Activated CD4-positive, alpha-beta T cell treated with anti-CD3 and anti-CD28 coated beads, Interleukin-10, Interleukin-2, amounts not matched to agents 100 ng/mL and 50 ng/mL, durations not matched to agents 16 hours and 8 hours (primary cell): Measurements from ENCODE around the gene NKX6-2.
"Not testable (repeated sequence)": the region's sequence is repeated elsewhere in the genome, so short reads cannot be mapped to it uniquely, and the experiment has no call there.

Experiments used
- DNase-seq: peaks from one replicate; pipeline ENCODE4 v3.0.0-alpha.2; 2020

The NKX6-2 gene

DNA sequence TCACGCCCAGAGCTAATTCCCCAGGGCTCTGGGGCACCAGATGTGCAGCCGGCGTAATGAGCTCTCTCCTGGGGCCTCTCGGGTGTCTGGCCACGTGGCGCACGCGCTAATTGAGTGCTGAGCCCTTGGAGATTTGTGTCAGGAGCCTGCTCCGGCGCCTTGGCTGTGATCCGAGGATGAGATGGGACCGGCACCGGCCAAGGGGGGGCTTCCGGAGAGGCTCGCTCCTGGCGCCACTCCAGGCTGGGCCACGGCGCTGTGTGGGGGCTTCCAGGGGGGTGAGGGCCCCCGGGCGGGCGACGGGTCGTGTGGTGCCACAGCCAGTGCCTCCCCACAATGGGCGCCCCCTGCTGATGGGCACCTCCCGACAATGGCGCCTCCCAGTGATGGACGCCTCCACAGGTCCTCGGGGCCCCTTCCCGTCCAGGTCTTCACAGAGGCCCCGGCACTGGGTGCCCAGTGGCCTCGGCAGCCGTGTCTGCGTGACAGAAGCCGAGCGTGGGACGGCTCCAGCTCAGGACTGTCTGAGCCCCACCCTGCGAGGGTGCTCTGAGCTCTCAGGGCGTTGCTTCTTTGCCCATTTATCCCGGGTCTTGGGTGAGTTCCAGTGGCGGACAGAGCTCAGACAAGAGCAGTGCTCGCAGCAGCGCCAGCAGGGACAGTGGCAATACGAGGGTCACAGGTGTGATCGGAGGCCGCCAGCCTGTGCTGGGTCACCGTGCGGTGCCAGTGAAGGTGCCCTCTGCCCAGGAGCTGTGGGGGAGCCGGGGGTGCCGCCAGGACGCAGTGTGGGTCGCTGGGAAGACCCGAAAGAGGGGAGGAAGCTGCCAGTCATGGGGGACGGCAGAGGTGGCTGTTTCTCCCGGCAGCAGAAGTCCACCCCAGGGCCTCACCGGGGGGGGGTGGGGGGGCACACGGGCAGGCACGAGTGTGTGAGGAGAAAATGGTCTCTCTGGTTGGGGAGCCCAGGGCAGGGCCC is 8.2 kb upstream of the NKX6-2 start:
- no peak for DNase-seq

DNA sequence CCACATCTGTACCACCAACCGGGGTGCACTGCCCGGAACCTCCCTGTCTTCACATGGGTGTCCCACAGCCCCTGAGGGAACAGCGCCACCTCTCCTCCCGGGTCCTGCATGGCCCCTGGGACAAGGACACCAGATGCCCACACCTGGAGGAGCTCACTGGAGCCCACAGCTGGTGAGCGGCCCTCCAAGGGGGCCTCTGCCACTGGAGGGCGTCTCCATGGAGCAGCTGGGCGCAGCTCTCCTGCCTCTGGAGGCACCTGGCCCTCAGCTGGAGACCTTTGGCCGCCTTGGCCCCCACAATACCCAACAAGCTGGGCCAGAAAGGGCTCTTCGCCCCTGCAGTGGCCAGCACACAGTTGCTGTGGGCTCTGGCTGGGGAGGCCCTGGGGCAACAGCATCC is 7.3 kb upstream of the NKX6-2 start:
- no peak for DNase-seq

GRCh38 chr10:132792796-132793195 is 6.8 kb upstream of the NKX6-2 start:
- no peak for DNase-seq

DNA sequence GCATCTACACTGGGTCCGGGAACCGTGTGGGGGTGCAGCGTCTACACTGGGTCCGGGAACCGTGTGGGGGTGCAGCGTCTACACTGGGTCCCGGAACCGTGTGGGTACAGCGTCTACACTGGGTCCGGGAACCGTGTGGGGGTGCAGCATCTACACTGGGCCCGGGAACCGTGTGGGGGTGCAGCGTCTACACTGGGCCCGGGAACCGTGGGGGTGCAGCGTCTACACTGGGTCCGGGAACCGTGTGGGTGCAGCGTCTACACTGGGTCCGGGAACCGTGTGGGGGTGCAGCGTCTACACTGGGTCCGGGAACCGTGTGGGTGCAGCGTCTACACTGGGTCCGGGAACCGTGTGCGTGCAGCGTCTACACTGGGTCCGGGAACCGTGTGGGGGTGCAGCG is 6.2 kb upstream of the NKX6-2 start:
- DNase-seq, result not testable (repeated sequence)

DNA sequence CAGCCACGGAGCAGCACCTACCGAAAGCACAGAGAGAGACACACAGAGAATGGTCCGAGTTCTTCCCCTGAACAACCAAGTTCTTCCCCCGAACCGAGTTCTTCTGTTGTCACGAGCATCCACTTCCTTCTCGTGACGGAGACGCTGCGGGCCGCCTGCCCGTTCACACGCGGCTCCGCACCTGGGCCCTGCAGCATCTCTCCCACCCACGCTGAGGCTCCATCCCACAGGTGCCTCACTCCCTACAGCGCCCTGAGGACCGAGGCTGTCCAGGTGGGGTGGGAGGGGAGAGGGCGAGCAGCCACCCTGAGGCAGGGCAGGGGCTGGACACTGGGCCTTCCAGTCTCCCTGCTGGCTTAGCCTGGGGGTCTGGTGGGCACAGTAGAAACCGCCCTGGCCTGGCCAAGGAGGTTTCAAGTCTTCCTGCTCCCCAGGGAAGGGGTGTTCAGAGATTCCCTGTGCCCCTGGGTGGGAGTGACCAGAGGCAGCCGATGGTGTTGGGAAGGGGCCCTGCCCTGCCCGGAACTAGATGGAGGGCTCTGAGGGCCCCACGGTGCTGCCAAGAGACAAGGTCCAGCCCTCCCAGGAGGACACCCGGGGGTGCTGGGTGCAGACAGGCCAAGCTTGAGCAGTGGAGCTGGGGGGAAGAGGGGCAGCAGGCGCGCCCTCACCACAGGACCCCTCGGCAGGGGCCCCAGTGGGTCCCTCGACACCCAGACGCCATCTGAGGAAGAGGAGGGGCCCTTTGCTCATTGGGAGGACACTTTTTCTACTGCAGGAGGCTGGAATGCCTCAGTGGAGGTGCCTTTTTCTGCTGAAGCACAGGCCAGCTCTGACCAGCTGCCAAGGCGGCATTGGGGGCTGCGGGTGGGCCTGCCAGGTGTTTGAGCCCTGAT is 5.2 kb upstream of the NKX6-2 start:
- DNase-seq, result no peak

- no peak for DNase-seq
Measured at GRCh38 chr10:132790470-132790869, 4.5 kb upstream of the NKX6-2 start.

DNA sequence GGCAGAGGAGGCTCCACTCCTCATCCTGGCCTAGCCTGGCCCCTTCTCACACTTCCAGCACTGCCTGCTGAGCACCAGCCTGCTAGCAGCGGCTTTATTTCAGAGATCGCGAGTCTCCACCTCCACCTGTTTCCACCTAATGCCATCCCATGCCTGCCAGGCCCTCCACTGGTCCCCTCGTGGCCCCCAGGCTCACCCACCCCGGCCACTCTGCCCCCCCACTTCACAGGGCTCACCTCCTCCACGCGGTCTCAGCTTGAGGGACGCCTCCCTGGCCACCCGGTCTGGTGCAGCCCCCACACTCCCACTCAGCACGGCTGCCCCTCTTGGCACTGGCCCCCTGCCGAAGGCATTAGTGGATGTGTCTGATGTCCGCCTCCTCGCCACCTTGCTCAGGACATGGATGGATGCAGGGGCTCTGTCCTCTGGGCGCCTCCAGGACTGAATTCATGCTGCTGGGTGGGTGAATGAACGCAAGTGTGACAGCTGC is 3.8 kb upstream of the NKX6-2 start:
- no peak for DNase-seq

DNA sequence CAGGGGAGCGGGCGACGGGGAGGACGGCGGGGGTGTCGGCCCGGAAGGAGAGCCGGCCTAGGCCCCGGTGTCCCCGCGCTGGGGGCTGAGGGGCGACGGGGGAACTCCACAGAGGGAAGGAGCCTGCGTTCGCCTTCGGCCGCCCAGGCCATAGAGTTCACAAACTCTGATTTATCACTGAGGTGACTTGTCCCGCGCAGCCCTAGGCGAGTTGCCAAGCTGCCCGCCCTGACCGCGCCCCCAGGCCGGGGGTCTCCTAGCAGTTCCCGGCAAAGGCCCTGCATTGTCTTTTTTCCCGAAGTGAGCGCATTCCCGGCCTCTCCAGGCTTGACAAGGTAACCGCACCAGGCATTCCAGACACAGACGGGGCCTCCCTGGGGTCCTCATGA is 2.9 kb upstream of the NKX6-2 start:
- no peak for DNase-seq

DNA sequence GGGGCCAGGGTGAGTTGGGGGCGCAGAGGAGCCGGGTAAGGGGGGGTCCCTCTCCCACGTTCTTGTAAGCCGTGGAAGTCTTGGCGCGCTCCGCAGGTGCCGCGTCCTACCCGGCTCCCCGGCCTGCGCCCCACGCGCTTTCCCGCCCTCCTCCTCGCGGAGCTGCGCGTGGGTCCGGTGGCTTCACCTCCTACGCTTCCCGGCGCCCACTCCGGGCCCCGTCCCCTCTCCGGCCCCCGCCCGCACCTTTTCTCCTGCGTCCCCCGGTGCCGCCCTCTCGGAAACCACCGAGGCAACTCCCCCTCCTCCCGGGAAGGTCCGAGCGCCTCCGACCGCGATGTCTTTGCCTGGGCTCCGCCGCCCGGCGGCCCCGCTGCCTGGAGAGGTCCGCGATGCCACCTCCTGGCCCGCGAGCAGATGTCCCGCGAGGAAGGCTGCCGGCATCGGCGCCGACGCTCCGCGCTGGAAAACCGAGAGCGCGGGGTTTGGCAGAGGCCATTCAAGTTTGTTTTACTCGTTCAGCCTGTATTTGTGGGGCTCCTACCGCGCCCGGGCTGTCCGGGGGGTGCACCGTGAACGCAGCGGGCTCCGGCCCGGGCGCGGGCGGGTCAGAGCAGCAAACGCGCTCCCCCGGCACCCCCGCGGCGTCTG is 2.4 kb upstream of the NKX6-2 start:
- DNase-seq, result no peak

GRCh38 chr10:132787495-132788179 is 1.7 kb upstream of the NKX6-2 start:
- DNase-seq, result no peak

GRCh38 chr10:132786884-132787494 is 1.0 kb upstream of the NKX6-2 start:
- no peak for DNase-seq

- DNase-seq, result no peak
Measured at GRCh38 chr10:132786476-132786883, 533 bp upstream of the NKX6-2 start.

- no peak for DNase-seq
Measured at GRCh38 chr10:132784866-132785722, 853 bp downstream of the NKX6-2 start.

- DNase-seq, result no peak
Measured at GRCh38 chr10:132783940-132784865, 1.7 kb downstream of the NKX6-2 start.

DNA sequence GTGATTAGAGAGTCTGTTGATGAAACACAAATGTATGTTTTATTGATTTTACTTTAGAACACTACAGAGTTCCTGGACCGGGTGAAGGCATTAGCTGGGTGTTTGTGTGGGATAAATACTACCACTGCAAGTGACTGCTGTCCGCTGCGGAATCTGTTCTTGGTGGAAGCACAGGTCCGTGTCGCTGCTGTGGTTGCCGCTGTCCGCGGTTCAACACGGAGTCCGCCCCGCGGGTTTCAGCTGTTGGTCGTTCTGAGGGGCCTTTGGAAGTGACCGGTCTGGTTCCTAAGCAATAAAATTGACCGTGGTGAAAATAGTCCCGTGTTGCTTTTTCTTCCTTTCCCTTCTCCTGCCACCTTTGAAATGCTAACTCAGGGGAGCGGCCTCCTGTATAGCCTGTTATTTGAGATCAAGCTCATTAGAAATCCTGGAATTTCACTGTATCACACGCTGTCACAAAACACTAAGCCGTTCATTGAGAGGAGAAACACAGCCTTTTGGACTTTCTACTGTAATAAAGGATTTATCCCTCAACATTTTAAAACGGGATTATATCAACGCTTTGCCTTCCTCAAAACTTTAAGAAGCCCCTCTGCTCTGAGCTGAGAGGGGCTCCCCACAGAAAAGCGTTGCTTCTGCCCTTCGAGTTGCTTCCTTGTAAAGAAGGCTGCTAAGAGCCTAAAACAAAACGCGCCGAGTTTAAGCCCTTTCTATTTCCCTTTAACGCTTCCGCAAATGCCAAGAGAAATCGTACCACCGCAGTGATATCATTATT is 2.6 kb downstream of the NKX6-2 start:
- DNase-seq, result no peak

DNA sequence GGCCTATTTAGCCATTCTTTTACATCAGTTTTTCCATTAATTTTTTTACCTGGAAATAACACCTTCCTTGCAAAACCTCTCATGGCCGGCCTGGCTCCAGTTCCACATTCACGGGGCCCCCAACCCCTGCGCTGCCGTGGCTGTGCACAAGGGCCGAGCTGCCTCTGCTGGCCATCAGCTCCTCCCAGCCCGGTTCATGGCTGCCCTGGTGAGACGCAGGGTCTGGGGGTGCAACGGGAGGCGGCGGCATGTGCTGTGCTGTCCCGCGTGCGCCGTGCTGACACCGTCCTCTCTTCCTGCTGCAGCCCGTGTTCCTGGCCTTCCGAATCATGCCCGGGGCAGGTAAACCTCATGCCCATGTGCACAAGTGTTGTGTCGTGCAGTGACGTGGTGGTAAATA is 4.4 kb downstream of the NKX6-2 start:
- DNase-seq, result no peak

GRCh38 chr10:132780356-132780755 is 5.6 kb downstream of the NKX6-2 start:
- no peak for DNase-seq

GRCh38 chr10:132779549-132780294 is 6.2 kb downstream of the NKX6-2 start:
- no peak for DNase-seq
